Measurements from ENCODE around the gene SCPEP1.

DNA sequence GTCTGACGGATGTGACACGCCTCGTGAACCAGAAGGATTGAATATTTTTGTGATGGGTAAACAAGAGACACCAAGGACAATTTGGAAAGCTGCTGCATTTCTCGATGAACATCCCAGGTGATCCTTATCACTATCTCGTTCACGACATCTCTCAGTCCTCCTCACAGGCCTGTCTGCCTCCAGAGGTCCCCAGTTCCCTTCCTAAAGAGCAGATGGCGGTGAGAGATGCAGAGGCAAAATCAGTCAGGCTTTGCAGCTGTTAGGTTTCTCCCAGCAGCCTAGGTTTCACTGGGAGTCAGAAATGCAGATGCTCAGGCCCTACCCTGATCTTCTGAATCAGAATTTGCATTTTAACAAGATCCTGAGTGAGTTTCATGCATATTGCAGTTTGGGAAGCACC is 23.6 kb downstream of the SCPEP1 start:
- TF ChIP-seq, protein P1, sequence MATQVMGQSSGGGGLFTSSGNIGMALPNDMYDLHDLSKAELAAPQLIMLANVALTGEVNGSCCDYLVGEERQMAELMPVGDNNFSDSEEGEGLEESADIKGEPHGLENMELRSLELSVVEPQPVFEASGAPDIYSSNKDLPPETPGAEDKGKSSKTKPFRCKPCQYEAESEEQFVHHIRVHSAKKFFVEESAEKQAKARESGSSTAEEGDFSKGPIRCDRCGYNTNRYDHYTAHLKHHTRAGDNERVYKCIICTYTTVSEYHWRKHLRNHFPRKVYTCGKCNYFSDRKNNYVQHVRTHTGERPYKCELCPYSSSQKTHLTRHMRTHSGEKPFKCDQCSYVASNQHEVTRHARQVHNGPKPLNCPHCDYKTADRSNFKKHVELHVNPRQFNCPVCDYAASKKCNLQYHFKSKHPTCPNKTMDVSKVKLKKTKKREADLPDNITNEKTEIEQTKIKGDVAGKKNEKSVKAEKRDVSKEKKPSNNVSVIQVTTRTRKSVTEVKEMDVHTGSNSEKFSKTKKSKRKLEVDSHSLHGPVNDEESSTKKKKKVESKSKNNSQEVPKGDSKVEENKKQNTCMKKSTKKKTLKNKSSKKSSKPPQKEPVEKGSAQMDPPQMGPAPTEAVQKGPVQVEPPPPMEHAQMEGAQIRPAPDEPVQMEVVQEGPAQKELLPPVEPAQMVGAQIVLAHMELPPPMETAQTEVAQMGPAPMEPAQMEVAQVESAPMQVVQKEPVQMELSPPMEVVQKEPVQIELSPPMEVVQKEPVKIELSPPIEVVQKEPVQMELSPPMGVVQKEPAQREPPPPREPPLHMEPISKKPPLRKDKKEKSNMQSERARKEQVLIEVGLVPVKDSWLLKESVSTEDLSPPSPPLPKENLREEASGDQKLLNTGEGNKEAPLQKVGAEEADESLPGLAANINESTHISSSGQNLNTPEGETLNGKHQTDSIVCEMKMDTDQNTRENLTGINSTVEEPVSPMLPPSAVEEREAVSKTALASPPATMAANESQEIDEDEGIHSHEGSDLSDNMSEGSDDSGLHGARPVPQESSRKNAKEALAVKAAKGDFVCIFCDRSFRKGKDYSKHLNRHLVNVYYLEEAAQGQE (IDR thresholded peaks at IDR 0.05; ENCODE audit: low read depth, low read length): no peak
- TF ChIP-seq, protein P2, sequence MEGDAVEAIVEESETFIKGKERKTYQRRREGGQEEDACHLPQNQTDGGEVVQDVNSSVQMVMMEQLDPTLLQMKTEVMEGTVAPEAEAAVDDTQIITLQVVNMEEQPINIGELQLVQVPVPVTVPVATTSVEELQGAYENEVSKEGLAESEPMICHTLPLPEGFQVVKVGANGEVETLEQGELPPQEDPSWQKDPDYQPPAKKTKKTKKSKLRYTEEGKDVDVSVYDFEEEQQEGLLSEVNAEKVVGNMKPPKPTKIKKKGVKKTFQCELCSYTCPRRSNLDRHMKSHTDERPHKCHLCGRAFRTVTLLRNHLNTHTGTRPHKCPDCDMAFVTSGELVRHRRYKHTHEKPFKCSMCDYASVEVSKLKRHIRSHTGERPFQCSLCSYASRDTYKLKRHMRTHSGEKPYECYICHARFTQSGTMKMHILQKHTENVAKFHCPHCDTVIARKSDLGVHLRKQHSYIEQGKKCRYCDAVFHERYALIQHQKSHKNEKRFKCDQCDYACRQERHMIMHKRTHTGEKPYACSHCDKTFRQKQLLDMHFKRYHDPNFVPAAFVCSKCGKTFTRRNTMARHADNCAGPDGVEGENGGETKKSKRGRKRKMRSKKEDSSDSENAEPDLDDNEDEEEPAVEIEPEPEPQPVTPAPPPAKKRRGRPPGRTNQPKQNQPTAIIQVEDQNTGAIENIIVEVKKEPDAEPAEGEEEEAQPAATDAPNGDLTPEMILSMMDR (IDR thresholded peaks at IDR 0.05 in 2 of 3, conservative IDR thresholded peaks at IDR 0.05 in 1 of 3; ENCODE audit: control insufficient read depth in 2 of 3, extremely low read depth in 1 of 3, insufficient read depth in 1 of 3, low read depth in 3 of 3, low read length in 3 of 3): no peak
- TF ChIP-seq ZNF207 (IDR thresholded peaks at IDR 0.05; ENCODE audit: borderline replicate concordance) (no peak), PML (IDR thresholded peaks at IDR 0.05; ENCODE audit: low read length) (no peak), TBL1XR1 (IDR thresholded peaks at IDR 0.05; ENCODE audit: low read depth, low read length) (no peak), DPF2 (IDR thresholded peaks at IDR 0.05) (no peak), SMC3 (IDR thresholded peaks at IDR 0.05; ENCODE audit: borderline replicate concordance, low read length) (no peak), EZH2 (IDR thresholded peaks at IDR 0.05; ENCODE audit: borderline replicate concordance, control insufficient read depth, low read depth, low read length) (no peak), KDM1A (IDR thresholded peaks at IDR 0.05; ENCODE audit: borderline replicate concordance) (no peak), CBX3 (IDR thresholded peaks at IDR 0.05; ENCODE audit: borderline replicate concordance, low read depth) (no peak), HDAC2 (IDR thresholded peaks at IDR 0.05) (no peak), STAT3 (IDR thresholded peaks at IDR 0.05; ENCODE audit: low read depth, low read length) (no peak)
